Esophagus muscularis mucosa (tissue), 3 donors: Measurements from ENCODE around the gene SPTY2D1.

ENCODE experiments used
- EP300 ChIP-seq: sonication (generic); formaldehyde crosslinking; IDR thresholded peaks from one replicate; pipeline ENCODE4 v1.6.1; 2017; ENCODE audit warnings: antibody characterized with exemption
- POLR2A ChIP-seq: fragments of 450-650 bp; IDR thresholded peaks from one replicate; pipeline ENCODE4 v1.6.1; 2017; ENCODE audit warnings: antibody characterized with exemption, moderate library complexity, mild to moderate bottlenecking, low read depth
- POLR2AphosphoS5 ChIP-seq, 2 donors: sonication (generic); formaldehyde crosslinking; IDR thresholded peaks; one replicate each; pipeline ENCODE4 v1.6.1; 2017; ENCODE audit warnings: antibody characterized with exemption in 2 of 2

- TF ChIP-seq EP300 (no peak), POLR2AphosphoS5 (IDR thresholded peaks at IDR 0.05) (no peak), POLR2A (no peak)
Observed at GRCh38 chr11:18641677-18642076, 7.5 kb upstream of the SPTY2D1 start.
